Measurements from ENCODE around the gene FAM20C. TPM values are rescaled to one million over a fixed set of nuclear protein-coding genes. Genes with fewer than 3 reads are reported as not detected.

FAM20C gene
- total RNA-seq, 1 donor from 2014 or later = 22.2 TPM

GRCh38 chr7:274266-274665 lies 81.9 kb downstream of the FAM20C start:
- Histone ChIP-seq H3K4me1 (no peaks in the 10 kb centered on the region), H3K36me3 (no peaks in the 10 kb centered on the region), H3K27ac (replicated peaks) (no peak overlapping the region), H3K27me3 (ENCODE audit: low read depth) (peaks cover 15% of the 10 kb centered on the region), H3K4me3 (no peak overlapping the region), H3K9me3 (replicated peaks) (peaks cover 34% of the 10 kb centered on the region)
- intact Hi-C loops (cut with micrococcal nuclease) = no loop called here
- no peak for TF ChIP-seq CTCF (IDR thresholded peaks at IDR 0.05; ENCODE audit: borderline replicate concordance)
- DNase-seq = no peak

GRCh38 chr7:276230-276835 lies 84.0 kb downstream of the FAM20C start:
- H3K4me3 ChIP-seq = no peak overlapping the region
- H3K9me3 ChIP-seq (replicated peaks) = peaks cover 34% of the 10 kb centered on the region
- DNase-seq = peak; percentile 5
- intact Hi-C loops (cut with micrococcal nuclease) = no loop called here
- TF ChIP-seq CTCF (IDR thresholded peaks at IDR 0.05; ENCODE audit: borderline replicate concordance) = no peak
- peaks cover 22% of the 10 kb centered on the region for H3K27me3 ChIP-seq (ENCODE audit: low read depth)
- no peak overlapping the region for H3K27ac ChIP-seq (replicated peaks)
- H3K36me3 ChIP-seq = no peaks in the 10 kb centered on the region
- no peaks in the 10 kb centered on the region for H3K4me1 ChIP-seq

DNA sequence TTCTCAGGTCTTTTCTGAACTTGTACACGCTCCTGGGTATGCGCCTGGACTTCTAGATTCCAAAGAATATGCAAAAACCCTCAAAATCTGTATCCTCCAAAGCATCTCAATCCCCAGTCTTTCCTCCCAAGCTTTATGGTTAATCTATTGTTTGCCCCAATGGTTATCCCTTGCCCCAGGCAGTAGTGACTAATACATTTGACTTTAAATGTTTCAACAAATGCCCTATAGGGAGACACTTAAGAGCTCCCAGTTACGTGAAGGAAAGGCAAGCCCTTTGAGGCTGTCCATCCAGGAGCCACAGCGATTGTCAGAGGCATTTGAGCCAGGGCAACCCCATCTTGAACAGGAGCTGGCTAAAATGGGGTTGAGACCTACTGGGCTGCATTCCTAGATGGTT lies 84.9 kb downstream of the FAM20C start:
- Histone ChIP-seq H3K4me3 (no peak overlapping the region), H3K27me3 (ENCODE audit: low read depth) (peaks cover 28% of the 10 kb centered on the region), H3K36me3 (no peaks in the 10 kb centered on the region), H3K9me3 (replicated peaks) (peaks cover 39% of the 10 kb centered on the region), H3K27ac (replicated peaks) (no peak overlapping the region), H3K4me1 (no peaks in the 10 kb centered on the region)
- intact Hi-C loops (cut with micrococcal nuclease) = no loop called here
- TF ChIP-seq CTCF (IDR thresholded peaks at IDR 0.05; ENCODE audit: borderline replicate concordance) = no peak
- DNase-seq = no peak

GRCh38 chr7:278081-278480 lies 85.7 kb downstream of the FAM20C start:
- H3K27ac ChIP-seq (replicated peaks) = no peak overlapping the region
- H3K27me3 ChIP-seq (ENCODE audit: low read depth) = peaks cover 34% of the 10 kb centered on the region
- intact Hi-C loops (cut with micrococcal nuclease) = no loop called here
- no peaks in the 10 kb centered on the region for H3K36me3 ChIP-seq
- DNase-seq = peak; percentile 1
- no peaks in the 10 kb centered on the region for H3K4me1 ChIP-seq
- H3K4me3 ChIP-seq = no peak overlapping the region
- peaks cover 32% of the 10 kb centered on the region for H3K9me3 ChIP-seq (replicated peaks)
- TF ChIP-seq CTCF (IDR thresholded peaks at IDR 0.05; ENCODE audit: borderline replicate concordance) = no peak

GRCh38 chr7:279821-280220 lies 87.5 kb downstream of the FAM20C start:
- no peak overlapping the region for H3K4me3 ChIP-seq
- no peaks in the 10 kb centered on the region for H3K36me3 ChIP-seq
- H3K27ac ChIP-seq (replicated peaks) = no peak overlapping the region
- H3K4me1 ChIP-seq = no peaks in the 10 kb centered on the region
- TF ChIP-seq CTCF (IDR thresholded peaks at IDR 0.05; ENCODE audit: borderline replicate concordance) = no peak
- H3K9me3 ChIP-seq (replicated peaks) = peaks cover 15% of the 10 kb centered on the region
- H3K27me3 ChIP-seq (ENCODE audit: low read depth) = peaks cover 44% of the 10 kb centered on the region
- intact Hi-C loops (cut with micrococcal nuclease) = no loop called here
- peak; percentile 9 for DNase-seq

All from left ventricle myocardium inferior (tissue), 1 donor.